ENCODE data around the gene KCNQ1OT1.

GRCh38 chr11:2690596-2691354, 9.0 kb downstream of the KCNQ1OT1 start:
- TF ChIP-seq CTCF (IDR thresholded peaks at IDR 0.05; ENCODE audit: low read length) = no peak
- no peak for TF ChIP-seq EZH2phosphoT487 (IDR thresholded peaks at IDR 0.05; ENCODE audit: low read length)
